Measurements from ENCODE around the gene FASTK.

GRCh38 chr7:151045262-151045661 is 35.3 kb downstream of the FASTK start:
- no peak for TF ChIP-seq CTCF (conservative IDR thresholded peaks at IDR 0.05; ENCODE audit: low read depth, low read length)
- TF ChIP-seq RCOR1 (IDR thresholded peaks at IDR 0.05; ENCODE audit: insufficient replicate concordance, low read length) = no peak
